GM12891 (cell line): Measurements from ENCODE around the gene ZNF697.

Experiments
- POLR2AphosphoS5 ChIP-seq: IDR thresholded peaks from 2 replicates; pipeline ENCODE4 v1.6.1; 2011; ENCODE audit warnings: low read depth, low read length, control low read depth
- SPI1 ChIP-seq: IDR thresholded peaks from 2 replicates; pipeline ENCODE4 v1.6.1; 2011; ENCODE audit warnings: low read depth, low read length, control low read depth

DNA sequence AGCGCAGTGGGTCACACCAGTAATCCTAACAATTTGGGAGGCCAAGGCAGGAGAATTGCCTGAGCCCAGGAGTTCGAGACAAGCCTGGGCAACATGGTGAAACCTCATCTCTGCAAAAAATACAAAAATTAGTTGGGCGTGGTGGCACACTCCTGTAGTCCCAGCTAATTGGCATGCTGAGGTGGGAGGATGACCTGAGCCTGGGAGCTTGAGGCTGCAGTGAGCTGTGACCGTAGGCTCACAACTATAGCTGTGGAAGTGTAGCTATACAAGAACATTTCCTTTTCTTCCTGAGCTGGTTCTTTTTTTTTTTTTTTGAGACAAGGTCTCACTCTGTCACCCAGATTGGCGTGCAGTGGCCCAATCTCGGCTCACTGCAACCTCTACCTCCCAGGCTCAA, 19.1 kb upstream of the ZNF697 start:
- TF ChIP-seq POLR2AphosphoS5 (no peak), SPI1 (no peak)
